HG03108 (cell line): ENCODE data around the gene EEF1G.
A peak's percentile ranks its signal among the peaks of the same experiment; 100 is the strongest.
"Not testable (repeated sequence)": the region's sequence is repeated elsewhere in the genome, so short reads cannot be mapped to it uniquely, and the experiment has no call there.

Source experiments
- ATAC-seq: cut with Tn5 transposase; IDR thresholded peaks from one replicate; pipeline ENCODE4 v1.9.1; 2021; ENCODE audit warnings: moderate library complexity; ENCODE audit not compliant: unreplicated experiment

Gene EEF1G

GRCh38 chr11:62573592-62574362, at the start of gene EEF1G:
TSS of gene EEF1G (minus strand) at chr11:62573891. CDS start at chr11:62573842, 49 bp downstream.
- peak; percentile 84 for ATAC-seq

DNA sequence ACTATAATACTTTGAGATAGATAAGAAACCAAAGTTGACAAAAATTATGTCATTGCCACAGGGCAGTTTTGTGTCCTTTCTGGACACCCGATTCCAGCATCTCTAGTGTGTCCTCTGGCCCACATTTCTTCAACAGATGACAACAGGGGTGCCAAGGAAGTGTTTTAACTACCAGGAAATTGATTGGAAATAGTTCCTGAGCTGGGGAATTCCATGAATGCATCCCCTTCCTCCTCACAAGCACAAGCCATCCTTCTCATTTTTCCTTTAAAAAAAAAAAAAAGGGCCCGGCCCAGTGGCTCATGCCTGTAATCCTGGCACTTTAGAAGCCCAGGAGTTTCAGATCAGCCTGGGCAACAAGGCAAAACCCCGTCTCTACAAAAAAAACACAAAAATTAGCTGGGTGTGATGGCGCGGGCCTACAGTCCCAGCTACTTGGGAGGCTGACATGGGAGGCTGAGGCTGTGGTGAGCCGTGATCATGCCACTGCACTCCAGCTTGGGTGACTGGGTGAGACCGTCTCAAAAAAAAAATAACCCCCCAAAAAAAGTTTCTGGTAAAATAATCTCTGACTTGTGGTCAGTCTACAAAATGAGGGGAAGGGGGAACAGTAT, 48.9 kb upstream of the EEF1G start:
- ATAC-seq, result no peak

DNA sequence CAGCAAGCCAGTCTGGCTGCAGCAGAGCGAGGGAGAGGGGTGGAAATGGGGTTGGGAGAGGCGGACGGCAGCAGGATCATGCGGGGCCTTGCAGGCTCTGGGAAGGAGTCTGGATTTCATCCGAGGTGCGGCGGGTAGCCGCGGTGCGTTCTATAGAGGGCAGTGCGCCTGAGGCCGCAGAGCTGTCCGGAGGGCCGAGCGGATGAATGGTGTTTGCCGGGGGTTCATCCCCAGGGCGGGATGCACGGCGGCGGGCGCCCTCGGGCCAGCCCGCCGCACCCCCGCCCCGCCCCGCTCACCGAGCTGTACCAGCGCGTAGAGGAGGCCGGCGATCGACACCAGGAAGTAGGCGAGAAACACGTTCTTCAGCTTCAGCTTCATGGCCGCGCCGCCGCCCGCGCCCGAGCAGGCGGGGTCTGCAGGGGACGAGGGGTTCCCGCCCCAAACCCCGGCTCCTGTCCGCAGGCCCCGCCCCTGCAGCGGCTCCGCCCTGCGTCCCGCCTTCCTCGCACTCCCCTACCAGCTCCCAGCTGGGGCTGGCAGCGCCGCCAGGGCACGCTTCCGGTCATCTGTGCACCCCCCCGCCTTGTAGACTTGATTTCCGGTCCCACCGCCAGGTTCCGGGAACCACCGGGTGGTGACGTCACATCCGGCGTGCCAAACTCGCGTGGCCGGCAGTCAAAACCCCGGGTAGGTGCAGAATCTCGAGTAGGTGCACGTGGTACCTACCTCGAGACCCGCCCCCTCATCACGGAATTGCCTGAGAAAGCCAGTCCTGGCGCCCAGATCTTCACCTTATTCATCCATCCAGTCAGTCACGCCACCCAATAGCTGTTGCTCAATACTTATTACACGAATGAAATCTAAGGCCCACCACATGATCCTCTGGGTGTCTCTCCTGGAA, 48.1 kb upstream of the EEF1G start, which contains the start of gene B3GAT3:
B3GAT3 (minus strand) TSS at position 420 of the 904 bp plus-strand sequence; CDS start at position 381, 39 bp downstream.
- peak; percentile 97 for ATAC-seq

DNA sequence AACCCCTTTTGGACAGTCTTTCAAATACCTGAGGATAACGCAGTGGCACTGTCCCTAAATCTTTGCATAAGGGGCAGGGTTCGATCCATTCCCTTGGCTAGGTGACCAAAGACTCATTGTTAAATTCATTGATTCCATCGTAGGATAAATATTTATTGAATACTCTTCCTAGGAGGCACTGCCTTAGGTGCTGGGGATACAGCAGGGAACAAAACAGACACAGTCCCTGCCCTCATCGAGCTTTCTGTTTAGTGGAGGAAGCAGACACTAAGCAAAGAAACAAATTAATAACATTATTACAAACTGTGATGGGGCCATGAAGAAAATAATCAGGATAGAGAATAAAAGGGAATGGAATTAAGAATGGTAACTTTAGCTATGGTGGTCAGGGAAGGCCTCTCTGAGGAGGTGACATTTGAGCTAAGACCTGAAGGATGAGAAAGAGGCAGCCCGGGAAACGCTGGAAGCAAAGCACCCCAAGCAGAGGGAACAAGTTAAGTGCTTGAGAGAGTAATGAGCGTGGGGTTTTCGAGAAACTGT, 47.4 kb upstream of the EEF1G start:
- no peak for ATAC-seq

GRCh38 chr11:62616957-62617356, 43.3 kb upstream of the EEF1G start:
- not testable (repeated sequence) for ATAC-seq

DNA sequence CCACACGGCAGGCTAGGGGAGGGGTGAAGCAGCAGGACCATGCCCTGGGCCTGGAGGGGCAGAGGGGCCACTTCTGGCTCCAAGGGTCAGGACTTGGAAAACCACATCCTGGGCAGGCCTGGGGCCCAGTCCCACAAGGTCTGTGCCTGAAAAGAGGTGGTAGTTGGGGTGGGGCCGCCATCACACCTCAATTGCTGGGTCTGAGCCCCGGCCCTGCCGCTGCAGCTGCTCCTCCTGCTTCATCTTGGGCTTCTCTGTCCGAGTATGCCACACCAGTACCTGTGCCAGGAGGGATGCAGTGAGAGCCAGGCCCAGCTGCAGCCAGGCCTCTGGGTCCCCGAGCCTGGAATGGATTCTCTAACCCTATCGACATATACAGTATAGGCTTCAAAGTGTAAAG, 41.8 kb upstream of the EEF1G start:
- no peak for ATAC-seq

GRCh38 chr11:62614275-62614674, 40.6 kb upstream of the EEF1G start:
- no peak for ATAC-seq

GRCh38 chr11:62613291-62613778, 39.6 kb upstream of the EEF1G start:
- no peak for ATAC-seq

DNA sequence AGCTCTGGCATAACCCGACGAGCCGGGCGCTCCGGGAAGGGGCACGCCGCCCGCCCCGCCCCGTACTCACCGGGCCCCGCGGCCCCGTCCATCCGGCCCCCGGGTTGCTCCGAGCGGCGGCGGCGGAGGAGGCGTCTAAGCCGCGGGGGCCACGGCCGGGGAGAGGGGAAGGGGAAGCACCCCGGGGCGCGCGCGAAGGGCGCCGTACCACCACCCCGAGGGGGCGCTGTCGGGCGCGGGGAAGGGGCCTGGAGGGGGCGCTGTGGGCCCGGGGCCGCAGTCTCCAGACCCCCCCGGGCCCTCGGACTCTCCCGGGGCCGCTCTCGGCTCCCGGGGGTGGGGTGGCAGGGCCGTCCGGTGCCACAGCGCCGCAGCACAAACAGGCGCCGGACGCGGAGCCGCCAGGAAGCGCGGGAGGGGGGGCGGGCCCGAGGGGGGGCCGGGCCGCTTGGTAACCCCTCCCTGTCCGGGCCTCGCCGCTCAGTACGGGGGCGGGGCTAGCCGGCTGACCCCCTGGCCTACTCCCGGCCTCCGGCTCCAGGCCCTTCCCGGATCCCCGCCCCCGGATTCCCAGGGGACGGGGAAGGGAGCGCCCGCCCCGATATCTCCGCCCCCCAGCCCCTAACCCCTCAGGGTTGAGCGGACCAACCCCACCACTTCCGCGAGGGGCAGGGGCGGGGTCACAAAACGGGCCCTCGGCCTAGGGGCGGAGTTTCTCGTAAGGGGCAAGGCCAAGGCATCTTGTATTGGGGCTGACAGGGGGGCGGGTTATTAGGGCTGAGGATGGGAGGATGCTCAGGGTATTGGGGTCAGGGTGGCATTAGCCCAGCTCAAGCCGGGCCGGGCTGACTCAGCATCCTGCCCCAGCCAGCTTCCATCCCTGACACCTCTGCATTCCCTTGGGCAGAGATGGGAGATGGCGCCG, 38.9 kb upstream of the EEF1G start, which contains the start of the genes EML3 and ROM1:
EML3 (minus strand) TSS at position 410 of the 925 bp plus-strand sequence; CDS start at position 92, 318 bp downstream.
ROM1 (plus strand) TSS at position 892 of the 925 bp plus-strand sequence; CDS start at position 917, 25 bp downstream.
- peak; percentile 66 for ATAC-seq

DNA sequence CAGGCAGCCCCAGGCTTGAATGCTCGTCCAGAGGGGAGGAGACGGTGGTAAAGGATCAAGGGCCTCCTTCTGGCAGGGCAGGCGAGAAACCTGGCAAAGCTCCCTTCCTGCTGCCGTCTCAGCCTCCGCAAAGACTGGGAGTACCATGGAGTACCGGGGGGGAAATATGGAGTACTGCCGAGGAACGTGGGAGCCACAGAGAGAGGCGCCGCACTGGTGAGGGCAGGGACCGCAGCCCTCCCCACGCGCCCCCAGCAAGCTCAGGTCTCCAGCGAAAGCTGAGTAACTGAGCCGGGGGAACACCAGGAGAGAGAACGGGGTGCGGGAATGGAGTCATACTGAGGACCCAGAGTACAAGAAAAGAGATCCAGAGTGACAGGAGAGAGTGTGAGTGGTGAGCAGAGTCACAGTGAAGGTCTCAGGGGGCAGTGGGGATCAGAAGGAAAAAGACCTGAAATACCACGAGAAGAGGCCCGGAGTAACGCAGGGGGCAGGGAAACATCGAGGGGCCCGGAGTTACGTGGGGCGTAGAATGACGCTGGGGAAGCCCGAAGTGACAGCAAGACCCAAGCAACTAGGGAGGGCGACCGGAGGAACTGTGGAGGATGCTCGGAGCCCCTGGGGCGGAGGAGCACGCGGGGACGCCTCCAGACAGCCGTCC, 38.1 kb upstream of the EEF1G start:
- ATAC-seq, result peak; percentile 14

DNA sequence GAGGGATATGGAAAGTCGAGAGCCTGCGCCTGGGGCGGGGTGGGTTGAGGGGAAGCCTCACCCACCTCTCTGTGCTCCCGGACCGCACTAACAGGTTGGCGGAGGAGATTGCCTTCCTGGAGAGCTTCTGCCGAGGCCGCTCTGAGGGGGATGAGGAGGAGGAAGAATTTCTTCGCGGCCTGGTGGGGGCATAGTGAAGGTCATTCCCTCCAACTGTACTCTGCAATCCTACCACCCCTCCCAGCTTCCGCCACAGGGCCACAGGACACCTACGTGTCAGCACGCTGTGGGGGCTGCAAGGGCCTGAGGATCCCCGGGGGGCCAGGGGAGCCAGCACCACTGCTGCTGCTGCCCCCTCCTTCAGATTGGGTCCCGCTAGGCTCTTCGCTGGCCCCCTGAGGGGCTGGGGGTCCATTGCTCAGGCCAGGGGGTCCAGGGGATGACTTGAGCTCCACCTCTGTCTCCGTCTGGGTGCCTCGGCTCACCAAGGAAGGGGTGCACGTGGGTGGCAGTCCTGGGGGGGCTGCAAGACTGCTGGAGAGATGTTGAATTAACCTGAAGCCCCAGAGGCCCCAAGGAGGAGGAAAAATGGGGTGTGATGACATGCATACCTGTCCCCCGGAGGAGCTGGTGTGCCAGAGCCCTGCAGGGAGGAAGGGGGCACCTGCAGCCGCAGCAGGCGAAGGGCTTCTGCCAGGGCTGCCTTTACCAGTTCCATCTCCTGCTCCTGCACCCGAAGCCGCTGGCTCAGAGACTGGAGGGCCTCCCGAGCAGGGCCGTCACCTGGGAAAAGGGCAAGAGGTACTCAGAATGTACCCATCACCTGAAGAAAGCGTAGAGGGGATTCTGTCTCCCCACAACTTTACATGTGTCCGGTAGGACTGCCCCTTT, 37.4 kb upstream of the EEF1G start:
- no peak for ATAC-seq

- ATAC-seq, result no peak
Observed at GRCh38 chr11:62610403-62610802, 36.7 kb upstream of the EEF1G start.

DNA sequence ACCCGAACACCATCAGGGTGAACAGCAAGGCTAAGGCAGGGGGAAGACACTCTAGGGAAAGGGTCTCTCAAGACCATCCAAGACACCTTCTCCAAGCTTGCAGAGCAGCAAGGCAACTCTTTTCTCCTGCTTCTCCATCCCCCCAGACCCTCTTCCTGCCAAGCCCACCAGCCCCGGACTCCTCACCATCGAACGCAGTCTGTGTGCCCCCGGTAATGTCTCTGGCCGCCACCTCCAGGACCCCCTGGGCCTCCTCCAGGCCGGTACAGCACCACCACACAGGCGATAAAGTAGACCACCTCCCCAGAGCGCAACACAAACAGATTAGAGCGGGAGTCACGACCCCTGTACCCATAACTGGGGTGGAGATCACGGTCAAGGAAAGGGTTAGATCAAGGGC, 35.1 kb upstream of the EEF1G start:
- ATAC-seq, result no peak

DNA sequence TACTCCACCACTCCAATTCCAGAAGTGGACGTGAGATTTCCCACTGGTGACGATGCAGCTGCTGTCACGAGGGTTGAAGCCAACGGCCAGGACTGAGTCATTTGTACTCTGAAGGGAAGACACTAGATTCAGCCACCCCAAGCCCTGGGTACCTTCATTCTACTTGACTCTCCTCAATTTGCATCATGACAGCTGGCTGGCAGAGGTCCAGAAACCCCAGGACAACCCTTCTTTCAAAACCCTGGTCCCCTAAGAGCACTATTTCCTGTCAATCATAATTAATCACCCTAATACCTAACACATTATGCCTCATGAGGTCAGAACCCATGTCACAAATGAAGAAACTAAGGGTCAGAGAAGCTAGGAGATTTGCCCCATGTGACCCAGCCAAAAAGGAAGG, 34.0 kb upstream of the EEF1G start:
- no peak for ATAC-seq

DNA sequence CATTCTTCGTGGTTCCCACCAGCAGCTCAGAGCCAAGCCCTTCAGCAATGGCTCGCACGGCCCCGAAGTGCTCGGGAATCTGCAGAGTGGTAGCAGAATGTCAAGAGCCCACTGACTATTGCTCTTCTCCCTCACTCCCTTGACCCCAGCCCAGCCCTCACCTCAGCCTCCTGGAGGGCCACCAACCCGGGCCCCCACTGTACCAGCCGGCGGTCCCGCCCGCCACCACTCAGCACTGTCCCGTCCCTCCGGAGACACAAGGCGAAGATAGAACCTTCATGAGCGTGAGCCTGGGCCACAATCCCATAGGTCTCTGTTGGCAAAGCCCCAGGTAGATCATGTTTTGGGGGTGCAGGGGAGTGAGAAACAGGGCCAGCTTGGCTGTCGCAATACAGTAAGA, 32.2 kb upstream of the EEF1G start:
- no peak for ATAC-seq

GRCh38 chr11:62605467-62605866, 31.8 kb upstream of the EEF1G start:
- ATAC-seq, result no peak

DNA sequence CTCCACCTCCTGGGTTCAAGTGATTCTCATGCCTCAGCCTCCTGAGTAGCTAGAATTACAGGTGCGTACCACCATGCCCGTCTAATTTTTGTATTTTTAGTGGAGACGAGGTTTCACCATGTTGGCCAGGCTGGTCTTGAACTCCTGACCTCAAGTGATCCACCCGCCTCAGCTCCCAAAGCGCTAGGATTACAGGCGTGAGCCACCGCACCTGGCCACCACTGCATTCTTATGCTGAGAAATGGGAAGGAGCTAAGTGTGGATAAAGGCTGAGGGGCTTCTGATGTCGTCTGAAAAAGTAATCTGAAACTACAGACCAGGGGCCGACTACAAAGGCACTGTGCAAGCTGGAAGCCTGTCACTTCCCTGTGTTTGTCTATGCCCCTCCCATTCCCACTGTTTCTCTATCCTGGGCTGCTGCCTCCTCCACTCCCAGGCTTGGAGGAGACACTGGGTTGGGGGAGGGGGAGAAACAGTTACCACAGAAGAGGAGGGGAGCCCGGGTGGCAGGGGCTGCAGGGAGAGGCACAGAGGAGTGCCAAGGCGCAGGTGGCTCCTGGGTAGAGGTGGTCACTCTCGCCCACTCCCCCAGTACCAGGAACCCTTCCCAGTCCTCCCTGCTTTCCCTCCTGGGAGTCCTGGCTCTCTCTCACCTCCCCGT, 30.9 kb upstream of the EEF1G start:
- no peak for ATAC-seq
